ENCODE data around the gene CEP57.

Gene CEP57

DNA sequence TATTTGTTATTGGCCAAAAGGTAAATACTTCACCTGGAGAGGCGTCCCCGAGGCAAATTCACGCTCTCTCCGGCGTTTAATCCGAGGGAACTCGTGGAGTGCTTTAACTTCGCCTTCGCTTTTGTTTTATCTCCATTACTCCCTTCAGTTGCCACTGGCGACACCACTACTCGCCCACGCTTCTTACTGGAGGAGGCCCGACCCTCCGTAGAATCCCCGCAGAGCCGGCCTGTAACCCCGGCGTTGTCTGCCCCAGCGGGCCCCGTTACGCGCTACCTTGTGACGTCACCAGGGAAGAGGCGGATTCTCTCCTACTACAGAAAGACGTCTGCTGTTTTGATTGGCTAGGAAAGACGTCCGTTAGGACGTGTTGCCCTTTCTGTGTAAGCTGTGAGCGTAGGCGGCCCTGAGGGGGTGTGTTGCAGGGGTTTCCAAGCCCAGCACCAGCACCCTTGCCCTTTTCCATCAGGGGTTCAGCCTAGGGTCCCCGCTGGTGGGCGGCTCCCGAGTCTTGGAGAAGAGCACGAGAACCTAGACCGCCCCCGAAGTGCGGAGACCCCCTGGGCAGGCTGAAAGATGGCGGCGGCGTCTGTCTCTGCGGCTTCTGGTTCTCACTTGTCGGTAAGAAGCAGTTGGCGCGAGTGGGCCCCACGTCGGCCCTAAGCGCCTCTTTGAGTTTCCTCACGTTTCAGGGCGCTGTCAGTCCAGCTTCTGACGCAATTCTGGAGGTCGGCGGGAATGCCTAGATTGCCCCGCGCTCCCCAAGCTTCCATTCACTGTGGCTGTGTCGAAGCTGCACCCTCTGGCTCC lies at the start of gene CEP57:
Gene CEP57 (plus strand): TSS at position 376 of the 810 bp plus-strand sequence. CDS start 201 bp downstream, at position 577.
- DNase-seq (ENCODE audit: low spot score): peak; percentile 95

DNA sequence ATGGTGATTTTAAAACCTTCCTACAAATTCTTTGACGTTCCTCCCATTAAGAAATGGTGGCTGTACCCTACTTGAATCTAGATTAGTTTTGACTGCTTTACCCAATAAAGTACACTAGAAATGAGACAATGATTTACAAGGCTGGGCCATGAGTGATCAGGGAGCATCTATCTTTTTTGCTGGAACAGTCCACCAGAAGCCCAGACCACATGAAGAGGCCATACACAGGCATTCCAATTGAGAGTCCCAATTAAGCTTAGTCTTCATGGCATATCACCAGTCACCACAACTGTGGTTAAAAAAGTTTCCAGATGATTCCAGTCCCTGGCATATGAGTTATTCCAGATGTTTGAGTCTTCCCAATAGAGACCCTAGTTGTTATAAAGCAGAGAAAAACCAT lies 40.2 kb upstream of the CEP57 start:
- DNase-seq (ENCODE audit: low spot score): no peak

DNA sequence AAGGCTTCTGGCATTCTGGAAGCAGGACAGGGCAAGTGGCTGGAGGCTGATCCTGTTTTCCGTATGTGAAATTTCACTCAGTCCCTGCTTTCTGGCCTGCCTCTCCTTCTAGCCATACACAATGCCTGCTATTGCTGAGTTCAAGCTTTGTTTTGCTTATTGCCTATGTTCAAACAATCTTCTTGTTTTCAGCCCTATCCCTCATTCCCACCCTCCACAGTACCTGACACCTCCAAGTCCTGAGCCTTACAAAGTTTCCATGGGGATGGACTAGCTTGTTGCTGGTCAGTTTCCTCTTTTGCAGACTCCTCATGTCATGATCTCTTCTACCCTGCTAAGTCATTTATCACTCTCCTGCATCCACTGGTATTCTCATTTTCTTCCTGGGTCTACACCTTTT lies 38.8 kb upstream of the CEP57 start:
- DNase-seq (ENCODE audit: low spot score): no peak

DNA sequence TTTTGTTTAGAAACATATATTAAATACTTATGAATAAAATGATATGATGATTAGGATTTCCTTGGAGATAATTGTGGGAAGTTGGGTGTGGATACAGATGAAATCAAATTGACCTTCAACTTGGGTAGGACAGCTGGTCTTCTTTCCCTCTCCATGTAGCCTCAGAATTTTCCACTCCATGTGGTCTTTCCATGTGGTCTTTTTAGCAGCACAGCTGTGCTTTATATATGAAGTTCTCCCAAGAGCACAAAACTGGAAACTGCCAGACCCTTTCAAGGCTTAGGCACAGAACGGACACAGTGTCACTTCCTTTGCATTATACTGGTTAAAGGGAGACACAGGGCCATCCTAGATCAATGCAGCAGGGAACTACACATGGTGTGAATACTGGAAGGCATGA lies 29.4 kb upstream of the CEP57 start:
- peak; percentile 9 for DNase-seq (ENCODE audit: low spot score)

DNA sequence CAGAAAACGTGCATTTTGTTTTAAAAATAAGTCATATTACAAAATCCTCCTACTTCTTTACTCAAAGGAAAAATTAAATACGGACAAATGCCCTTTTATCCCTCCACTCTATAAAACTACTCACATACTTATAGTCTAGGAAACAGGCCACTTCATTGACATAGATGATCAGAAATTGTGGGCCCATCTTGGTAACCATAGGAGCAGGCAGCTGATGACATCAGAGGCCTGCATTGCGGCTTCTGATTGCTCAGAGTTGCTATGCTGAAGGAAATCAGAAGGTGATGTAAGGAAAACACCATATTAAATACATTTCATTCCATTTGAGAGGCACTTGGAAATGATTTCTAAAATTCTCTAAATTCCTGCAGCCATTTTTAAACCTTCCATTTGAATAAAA lies 27.8 kb upstream of the CEP57 start:
- DNase-seq (ENCODE audit: low spot score): no peak

DNA sequence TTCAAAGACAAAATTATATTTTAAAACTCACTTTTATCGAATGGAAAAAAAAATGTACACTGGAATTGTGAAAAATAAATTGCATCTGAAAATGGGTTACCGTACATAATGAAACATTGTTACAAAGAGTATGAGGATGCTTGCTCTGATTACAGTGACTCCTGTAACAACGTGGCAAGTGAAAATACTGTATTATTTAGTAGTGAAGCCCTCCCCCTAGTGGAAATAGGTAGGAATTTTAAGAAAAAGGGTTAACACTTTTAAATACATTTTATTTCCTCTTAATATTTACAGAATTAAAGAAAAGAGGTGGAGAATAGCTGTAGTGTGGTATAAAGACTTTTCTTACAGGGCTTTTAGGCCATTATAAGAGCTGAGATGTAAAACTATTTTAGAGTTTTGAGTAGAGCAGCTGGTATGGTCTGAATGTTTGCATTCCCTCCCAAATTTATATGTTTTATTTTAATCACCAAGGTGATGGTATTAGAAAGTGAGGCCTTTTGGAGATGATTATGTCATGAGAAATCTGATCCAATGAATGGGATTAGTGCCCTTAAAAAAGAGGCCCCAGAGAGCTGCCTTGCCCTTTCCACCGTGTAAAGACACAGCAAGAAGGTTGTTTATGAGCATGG lies 25.9 kb upstream of the CEP57 start:
- peak; percentile 58 for DNase-seq (ENCODE audit: low spot score)

DNA sequence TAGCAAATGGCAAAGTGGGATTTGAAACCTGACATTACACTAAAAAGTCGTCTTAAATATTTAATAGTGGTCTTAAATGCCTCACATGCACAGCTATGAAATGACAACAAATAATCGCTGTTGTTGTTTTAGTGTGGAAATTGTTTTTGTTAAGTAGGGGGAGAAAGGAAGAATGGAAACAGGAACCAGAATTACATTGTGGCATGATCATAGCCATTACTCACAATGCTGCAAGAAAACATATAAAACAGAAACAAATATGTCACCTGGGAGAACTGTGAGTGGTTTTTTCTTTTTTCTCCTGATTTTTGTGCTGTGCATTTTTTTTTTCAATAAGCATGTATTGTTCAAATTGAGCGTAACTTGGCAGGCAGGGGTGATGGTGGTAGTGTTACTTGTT lies 23.6 kb upstream of the CEP57 start:
- no peak for DNase-seq (ENCODE audit: low spot score)

DNA sequence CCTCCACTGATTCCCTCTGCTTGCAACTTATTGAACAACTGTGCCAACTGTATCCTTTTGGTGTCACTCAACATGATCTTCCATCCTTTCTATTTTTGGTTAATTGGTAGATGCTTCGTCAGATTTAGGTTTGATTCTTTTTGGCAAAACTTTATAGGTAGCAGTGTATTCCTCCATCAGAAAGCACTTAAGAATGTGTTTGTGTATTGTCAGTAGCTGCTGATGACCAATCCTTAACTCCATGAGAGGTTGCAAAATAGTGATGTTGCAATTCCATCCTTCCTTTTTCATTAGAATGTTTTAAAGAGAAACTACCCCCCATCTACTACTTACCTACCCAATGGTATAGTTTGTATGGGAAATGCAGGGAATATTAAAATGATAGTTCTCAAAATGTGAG lies 22.8 kb upstream of the CEP57 start:
- no peak for DNase-seq (ENCODE audit: low spot score)

DNA sequence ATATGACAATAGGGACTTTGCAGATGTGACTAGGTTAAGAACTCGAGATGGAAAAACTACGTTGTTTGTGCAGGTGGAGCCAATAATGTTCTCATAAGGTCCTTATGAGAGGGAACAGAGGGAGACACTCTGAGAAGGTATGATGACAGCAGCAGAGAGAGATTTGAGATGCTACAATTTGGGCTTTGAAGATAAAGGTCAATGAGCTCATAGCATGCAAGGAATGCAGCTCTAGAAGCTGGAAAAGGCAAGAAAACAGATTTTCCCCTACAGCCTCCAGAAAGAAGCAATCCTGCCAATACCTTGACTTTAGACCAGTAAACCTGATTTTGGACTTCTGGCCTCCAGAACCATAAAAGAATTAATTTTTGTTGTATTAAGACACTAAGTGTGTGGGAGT lies 21.8 kb upstream of the CEP57 start:
- DNase-seq (ENCODE audit: low spot score): no peak

DNA sequence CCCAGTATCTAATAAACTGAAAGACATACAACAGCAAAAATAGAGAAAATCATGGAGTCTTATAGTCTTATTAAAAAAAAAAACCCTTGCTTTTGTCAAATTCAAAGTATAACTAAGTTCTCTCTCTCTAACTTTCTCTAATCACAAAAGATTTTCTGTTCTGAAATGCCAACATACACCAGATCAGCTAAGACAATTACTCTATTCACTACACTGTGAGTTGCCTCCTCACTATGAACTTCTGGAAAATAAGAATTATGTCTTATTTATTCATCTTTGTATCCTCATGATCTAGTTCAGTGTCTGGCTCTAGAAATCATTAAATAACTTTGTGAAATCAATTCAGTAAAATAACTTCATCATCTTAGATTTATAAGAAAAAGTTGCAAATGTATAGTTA lies 13.4 kb upstream of the CEP57 start:
- no peak for DNase-seq (ENCODE audit: low spot score)

DNA sequence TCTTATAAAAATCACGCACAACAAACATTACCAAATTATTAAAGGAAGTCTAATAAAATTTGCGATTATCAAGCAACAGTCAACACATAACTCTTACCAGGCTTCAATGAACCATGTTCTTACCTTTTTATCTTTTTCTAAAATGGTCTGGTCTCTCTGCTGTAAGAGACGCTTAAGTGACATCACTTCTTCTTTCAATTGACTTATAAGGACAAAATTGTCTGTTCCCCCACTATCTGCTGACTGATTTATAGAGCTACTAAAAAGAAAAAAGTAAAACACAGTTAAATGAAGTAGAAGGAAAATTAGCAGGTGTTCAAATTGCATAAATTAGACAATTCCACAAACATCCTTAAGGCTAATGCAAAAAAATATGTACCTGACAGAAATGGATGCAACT lies 11.6 kb upstream of the CEP57 start:
- no peak for DNase-seq (ENCODE audit: low spot score)

DNA sequence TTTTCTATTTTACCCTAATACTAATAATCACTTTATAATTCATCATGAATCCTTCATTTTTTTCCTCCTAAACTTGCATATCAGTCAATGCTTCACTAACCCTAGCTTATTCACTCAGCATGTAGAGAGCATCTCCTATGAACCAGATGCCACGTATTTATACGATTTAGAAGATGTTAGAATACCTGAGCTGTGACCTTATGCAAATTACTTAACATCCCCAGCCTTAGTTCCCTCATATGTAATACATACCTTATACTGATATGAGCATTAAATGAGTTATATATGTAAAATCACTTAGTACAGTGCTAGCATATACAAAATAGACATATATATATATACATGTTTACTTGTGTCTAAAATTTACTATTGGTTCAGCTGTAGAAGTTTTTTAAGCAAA lies 9.8 kb upstream of the CEP57 start:
- DNase-seq (ENCODE audit: low spot score): no peak

DNA sequence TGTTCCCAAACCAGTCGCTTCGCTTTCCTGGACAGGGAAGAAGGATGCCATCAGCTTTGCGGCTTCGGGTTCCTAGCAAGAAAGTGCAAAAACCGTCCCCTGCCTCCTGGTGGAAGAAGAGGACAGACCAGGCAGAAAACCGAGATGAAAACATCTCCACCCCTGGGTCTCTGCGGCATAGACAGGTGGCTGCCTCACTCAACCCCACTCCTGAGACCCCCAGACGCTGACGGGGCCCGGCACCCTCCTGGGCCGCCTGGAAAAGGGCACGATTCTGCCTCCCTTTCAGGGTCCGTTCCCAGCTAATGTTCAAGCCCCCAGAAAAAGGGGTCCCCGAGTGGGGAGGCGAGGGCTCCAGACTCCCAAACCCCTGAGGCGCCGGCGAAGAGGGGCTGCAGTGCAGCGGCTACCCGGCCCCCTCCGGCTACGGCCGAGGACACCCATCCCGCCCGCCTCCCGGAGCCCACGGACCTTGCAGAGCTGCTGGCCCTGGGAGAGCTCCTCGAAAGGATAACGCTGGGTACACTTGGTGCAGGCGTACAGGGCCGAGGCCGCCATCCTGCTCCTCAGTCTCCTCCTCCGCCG lies 1.3 kb upstream of the CEP57 start:
- DNase-seq (ENCODE audit: low spot score): peak; percentile 45

DNA sequence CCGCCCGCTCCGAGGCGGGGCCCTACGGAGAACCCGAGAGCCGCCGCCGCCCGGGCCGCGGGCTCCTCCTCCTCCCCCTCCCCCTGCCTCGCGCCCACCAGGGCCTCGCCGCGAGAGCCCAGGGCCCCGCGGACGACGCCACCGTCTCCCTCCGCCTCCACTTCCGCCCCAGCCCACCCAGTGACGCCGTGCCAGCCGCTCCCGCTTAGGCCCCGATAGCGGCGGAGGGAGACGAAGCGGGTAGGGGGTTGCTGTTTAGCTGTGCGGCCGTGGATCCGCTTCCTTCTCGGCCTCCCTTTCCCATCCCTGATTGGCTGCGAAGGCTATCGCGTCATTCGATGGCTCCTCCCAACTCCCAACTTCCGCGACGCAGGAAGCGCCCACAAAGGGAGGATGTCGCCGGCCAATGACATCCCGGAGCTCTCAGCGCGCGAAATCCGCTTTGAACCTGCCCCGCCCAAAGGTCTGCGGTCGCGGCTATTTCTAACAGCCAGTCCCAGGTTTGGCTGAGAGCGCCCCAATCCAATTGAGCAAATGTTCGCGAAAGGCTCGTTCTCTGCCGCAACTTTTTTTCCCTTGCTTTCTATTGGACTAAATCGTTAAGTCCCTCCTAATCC lies 684 bp upstream of the CEP57 start, which contains the start of gene FAM76B:
Gene FAM76B (minus strand): TSS at position 277 of the 617 bp plus-strand sequence. CDS start 304 bp downstream, outside the sequence.
- peak; percentile 97 for DNase-seq (ENCODE audit: low spot score)

DNA sequence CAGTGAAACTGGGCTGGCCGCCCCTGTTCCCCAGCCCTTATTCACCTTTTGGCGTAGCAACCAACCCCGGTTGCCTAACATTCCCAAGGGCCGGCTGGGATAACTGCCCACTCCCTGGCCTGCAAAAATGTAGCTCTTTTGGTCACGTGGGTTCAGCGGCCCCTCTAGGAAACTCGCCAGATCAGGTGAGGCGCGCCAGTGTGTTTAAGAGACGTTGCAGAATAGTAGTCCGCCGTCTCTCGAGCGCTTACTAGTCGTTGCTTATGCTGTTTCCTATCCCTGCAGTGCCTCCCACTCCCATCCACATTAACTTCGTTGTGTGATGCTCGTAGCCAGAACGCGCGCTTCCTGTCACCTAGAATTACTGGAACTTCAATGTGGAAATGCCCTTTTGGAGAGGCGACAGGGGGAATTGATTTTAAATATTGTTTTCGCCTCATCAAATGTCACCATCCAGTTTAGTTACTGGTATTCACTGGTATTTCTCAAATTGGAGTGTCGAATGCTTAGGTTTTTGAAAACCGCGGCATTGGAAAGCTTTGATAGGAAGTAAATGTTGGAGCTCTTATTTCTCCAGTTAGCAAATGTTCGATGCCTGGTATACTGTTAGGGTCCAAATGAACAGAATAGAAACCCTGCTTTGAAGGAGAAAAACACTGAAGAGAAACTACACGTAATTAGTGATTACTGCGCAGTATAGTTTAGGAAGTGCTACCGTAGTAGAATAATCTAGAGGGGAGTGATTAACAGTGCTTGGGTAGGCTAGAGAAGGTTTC lies 823 bp downstream of the CEP57 start:
- DNase-seq (ENCODE audit: low spot score): peak; percentile 36

DNA sequence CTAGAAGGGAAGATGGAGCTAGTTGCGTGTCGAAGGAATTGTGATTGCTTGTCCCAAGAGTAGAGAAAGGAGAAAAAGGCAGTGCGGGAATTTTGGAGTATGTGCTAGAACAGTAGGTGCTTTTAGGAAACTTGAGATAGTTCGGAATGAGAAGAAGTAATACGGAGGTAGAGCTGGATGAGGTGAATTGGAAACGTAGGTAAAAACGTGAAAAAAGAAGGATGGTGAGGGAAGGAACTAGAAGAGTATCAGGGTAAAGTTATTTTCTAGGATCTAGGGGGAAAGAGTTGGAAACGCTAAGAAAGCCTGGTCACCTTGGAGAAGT lies 1.4 kb downstream of the CEP57 start:
- no peak for DNase-seq (ENCODE audit: low spot score)

DNA sequence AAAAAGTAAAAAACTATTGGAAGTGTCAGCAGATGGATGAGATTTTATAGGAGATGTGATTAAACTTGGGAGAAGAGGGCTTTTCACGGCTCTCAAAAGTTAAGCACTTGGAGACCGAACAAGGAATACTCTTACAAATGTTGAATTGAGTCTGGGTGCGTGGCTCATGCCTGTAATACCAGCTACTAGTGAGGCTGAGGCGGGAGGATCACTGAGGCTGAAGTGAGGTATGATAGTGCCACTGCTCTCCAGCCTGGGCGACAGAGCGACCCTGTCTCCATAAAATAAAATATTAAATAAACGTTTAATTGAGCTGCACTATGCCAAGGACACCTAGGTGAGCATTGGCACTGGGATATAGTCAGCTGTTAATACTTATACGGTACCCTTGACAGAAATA lies 1.9 kb downstream of the CEP57 start:
- DNase-seq (ENCODE audit: low spot score): no peak

DNA sequence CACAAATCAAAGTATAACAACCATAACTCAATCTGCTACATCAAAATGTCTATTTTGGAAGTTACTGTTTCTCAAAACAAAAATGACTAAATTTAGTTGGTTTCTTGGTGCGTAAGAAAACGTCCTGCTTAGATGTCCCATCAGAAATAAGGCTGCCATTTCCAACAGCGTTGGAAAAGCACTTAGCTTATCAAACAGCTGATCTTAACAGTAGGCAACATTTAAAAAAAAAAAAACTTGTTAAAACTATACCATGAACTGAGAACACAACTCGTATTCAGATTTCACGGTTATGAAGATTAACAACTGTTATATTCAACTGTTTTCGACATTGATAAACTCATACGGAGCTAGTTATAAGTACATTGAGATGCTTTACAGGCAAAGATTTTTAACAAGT lies 2.4 kb downstream of the CEP57 start:
- DNase-seq (ENCODE audit: low spot score): no peak

DNA sequence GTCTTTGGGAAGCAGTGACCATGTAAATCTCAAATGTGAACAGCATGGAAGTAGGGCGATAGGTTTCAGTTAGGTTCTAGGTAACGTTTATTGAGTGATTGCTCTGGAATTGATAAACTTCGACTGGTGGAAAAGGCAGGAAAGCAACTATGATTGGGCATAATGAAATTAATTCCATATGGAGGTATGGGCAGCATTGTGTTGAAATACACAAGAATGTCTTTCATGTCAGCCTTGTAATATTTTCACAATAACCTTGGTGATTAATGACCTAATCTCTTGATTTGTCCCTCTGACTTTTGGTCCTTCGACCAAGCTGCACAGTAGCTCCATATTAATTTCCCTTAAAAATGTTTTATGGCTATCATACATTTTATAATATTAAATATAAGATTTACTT lies 2.8 kb downstream of the CEP57 start:
- DNase-seq (ENCODE audit: low spot score): no peak

DNA sequence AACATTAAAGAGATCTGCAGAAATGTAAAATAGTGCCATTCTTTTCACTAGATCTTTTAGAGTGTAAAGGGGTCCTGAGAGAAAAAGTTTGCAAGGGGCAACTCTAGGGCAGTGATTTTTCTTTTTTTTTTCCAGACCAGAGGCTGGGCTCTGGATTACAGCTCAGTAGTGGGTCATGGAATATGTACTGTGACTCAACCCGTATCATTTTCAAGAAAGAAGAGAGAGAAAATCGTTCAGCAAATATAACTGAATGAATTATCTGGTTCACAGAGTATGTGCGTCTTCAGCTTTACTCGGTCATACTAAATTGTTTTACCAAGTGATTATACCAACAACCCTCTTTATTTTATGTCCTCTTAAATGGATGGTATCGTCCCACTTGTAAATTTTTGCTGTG lies 3.8 kb downstream of the CEP57 start:
- DNase-seq (ENCODE audit: low spot score): no peak

DNA sequence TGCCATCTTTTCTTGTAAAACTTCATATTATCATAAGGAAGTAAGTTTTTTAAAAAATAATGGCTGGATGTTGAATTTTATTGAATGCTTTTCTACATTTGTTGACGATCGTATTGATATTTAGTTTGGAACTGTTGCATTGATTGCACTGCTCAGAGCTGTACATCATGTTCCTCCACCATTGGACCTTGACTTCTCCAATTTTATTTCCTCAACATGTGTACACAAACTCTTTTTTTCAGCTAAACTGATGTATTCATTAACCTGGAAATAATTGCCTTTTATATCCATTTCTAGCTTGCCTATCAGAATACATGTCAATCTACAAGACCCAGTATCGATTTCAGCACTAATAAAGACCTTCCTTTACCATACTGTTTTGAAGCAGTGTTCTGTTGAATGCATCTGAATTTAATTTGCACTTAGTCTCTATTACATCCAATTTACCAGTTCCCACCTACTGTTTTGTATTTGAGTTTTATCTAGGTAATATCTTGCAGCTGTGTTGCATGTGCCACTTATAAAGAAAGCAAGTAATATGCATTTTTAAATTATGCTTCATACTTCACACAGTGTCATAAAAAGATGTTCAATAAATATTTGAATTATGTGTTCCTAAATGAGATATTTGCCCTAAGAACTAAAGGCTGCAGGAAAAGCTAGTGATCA lies 5.5 kb downstream of the CEP57 start:
- no peak for DNase-seq (ENCODE audit: low spot score)

DNA sequence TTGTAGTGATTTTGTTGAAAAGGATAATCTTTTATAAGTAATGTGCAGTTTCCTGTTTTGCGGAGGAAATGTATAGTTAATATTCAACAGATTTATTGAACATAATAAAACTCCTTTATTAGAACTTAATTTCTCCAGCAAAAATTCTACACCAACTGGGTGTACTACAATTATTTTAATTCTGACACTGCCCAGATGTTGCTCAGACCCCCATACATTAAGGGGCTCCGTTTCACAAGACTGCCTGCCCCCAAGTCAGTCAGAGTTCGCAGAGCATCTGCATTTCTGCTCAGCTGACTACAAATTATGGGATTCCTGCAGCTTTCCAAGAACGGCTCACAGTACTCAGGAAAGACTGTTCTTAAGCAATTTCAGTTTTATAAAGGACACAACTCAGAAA lies 6.2 kb downstream of the CEP57 start:
- no peak for DNase-seq (ENCODE audit: low spot score)
